NCI-H2227 treated with DMSO at 0.1 percent for 48 hours (cell line): ENCODE measurements around the gene VPS8.

Experiments
- DNase-seq: peaks from one replicate; lab custom pipeline; 2025; lab: John Stamatoyannopoulos, UW

Gene VPS8

GRCh38 chr3:184784731-184785500 lies 27.1 kb upstream of the VPS8 start:
- peak; percentile 14 for DNase-seq

- no peak for DNase-seq
Observed at GRCh38 chr3:184785890-184786279, 26.1 kb upstream of the VPS8 start.

- no peak for DNase-seq
Observed at GRCh38 chr3:184786280-184786941, 25.6 kb upstream of the VPS8 start.

- DNase-seq, result no peak
Observed at GRCh38 chr3:184788751-184789150, 23.2 kb upstream of the VPS8 start.

GRCh38 chr3:184789314-184789998 lies 22.5 kb upstream of the VPS8 start:
- DNase-seq, result no peak

- DNase-seq, result peak; percentile 80
Observed at GRCh38 chr3:184791171-184791570, 20.8 kb upstream of the VPS8 start.

- DNase-seq, result peak; percentile 72
Observed at GRCh38 chr3:184795522-184796190, 16.3 kb upstream of the VPS8 start.

GRCh38 chr3:184796551-184796950 lies 15.4 kb upstream of the VPS8 start:
- no peak for DNase-seq

- DNase-seq, result no peak
Observed at GRCh38 chr3:184796954-184797353, 15.0 kb upstream of the VPS8 start.

GRCh38 chr3:184798120-184798519 lies 13.8 kb upstream of the VPS8 start:
- DNase-seq, result no peak

GRCh38 chr3:184800349-184800930 lies 11.5 kb upstream of the VPS8 start:
- no peak for DNase-seq

GRCh38 chr3:184801241-184801785 lies 10.7 kb upstream of the VPS8 start:
- DNase-seq, result no peak

GRCh38 chr3:184802150-184802549 lies 9.8 kb upstream of the VPS8 start:
- no peak for DNase-seq

GRCh38 chr3:184804801-184805200 lies 7.2 kb upstream of the VPS8 start:
- no peak for DNase-seq

- DNase-seq, result peak; percentile 92
Observed at GRCh38 chr3:184805351-184806038, 6.5 kb upstream of the VPS8 start.

GRCh38 chr3:184806567-184807271 lies 5.2 kb upstream of the VPS8 start:
- DNase-seq, result no peak

- DNase-seq, result no peak
Observed at GRCh38 chr3:184807549-184807948, 4.4 kb upstream of the VPS8 start.

GRCh38 chr3:184808021-184808420 lies 3.9 kb upstream of the VPS8 start:
- DNase-seq, result no peak

GRCh38 chr3:184810146-184810545 lies 1.8 kb upstream of the VPS8 start:
- no peak for DNase-seq

GRCh38 chr3:184811034-184811433 lies 932 bp upstream of the VPS8 start:
- no peak for DNase-seq

- no peak for DNase-seq
Observed at GRCh38 chr3:184811663-184811998, 335 bp upstream of the VPS8 start.
